ENCODE results near the gene ALG8. TPM values are rescaled to one million over a fixed set of nuclear protein-coding genes. Genes with fewer than 3 reads are reported as not detected.

The ALG8 gene
- total RNA-seq, 4 donors from 2014 or later = 12.7 to 83.3 (median 21.4) TPM

GRCh38 chr11:78072455-78072854, 67.0 kb downstream of the ALG8 start:
- H3K4me1 ChIP-seq = peaks cover 0 to 16% (median under 1%) of the 10 kb centered on the region in 4 donors
- TF ChIP-seq POLR2A (IDR thresholded peaks at IDR 0.05) = no peak
- no peak for TF ChIP-seq CTCF (IDR thresholded peaks at IDR 0.05)
- no peak overlapping the region for H3K27ac ChIP-seq
- DNase-seq = no peak
- no peaks in the 10 kb centered on the region for H3K27me3 ChIP-seq
- no peaks in the 10 kb centered on the region for H3K9me3 ChIP-seq
- peaks cover 0 to 46% (median 0%) of the 10 kb centered on the region in 3 donors for H3K36me3 ChIP-seq
- no peak overlapping the region for H3K4me3 ChIP-seq

GRCh38 chr11:78071717-78072116, 67.7 kb downstream of the ALG8 start:
- no peak overlapping the region for H3K27ac ChIP-seq
- peaks cover 0 to 8% (median 0%) of the 10 kb centered on the region in 4 donors for H3K4me1 ChIP-seq
- no peak for DNase-seq
- no peaks in the 10 kb centered on the region for H3K9me3 ChIP-seq
- H3K4me3 ChIP-seq = no peak overlapping the region
- H3K36me3 ChIP-seq = peaks cover 0 to 49% (median 0%) of the 10 kb centered on the region in 3 donors
- no peak for TF ChIP-seq CTCF (IDR thresholded peaks at IDR 0.05)
- no peak for TF ChIP-seq POLR2A (IDR thresholded peaks at IDR 0.05)
- no peaks in the 10 kb centered on the region for H3K27me3 ChIP-seq

GRCh38 chr11:78070621-78071020, 68.8 kb downstream of the ALG8 start:
- H3K9me3 ChIP-seq = no peaks in the 10 kb centered on the region
- no peak for DNase-seq
- H3K27ac ChIP-seq = no peak overlapping the region
- no peak for TF ChIP-seq POLR2A (IDR thresholded peaks at IDR 0.05)
- TF ChIP-seq CTCF (IDR thresholded peaks at IDR 0.05) = no peak
- no peak overlapping the region for H3K4me3 ChIP-seq
- H3K4me1 ChIP-seq = peaks cover 0 to 3% (median 0%) of the 10 kb centered on the region in 4 donors
- no peaks in the 10 kb centered on the region for H3K27me3 ChIP-seq
- peaks cover 0 to 49% (median 0%) of the 10 kb centered on the region in 3 donors for H3K36me3 ChIP-seq

GRCh38 chr11:78069465-78069864, 70.0 kb downstream of the ALG8 start:
- no peak for DNase-seq
- Histone ChIP-seq H3K9me3 (no peaks in the 10 kb centered on the region), H3K27me3 (no peaks in the 10 kb centered on the region), H3K4me3 (no peak overlapping the region), H3K36me3 (peaks cover 0 to 49% (median 0%) of the 10 kb centered on the region in 3 donors), H3K27ac (no peak overlapping the region), H3K4me1 (no peaks in the 10 kb centered on the region)
- TF ChIP-seq POLR2A (IDR thresholded peaks at IDR 0.05) (no peak), CTCF (IDR thresholded peaks at IDR 0.05) (no peak)

- H3K9me3 ChIP-seq = no peaks in the 10 kb centered on the region
- no peak overlapping the region for H3K27ac ChIP-seq
- no peak for DNase-seq
- H3K4me3 ChIP-seq = no peak overlapping the region
- H3K36me3 ChIP-seq = peaks cover 0 to 49% (median 0%) of the 10 kb centered on the region in 3 donors
- H3K4me1 ChIP-seq = no peaks in the 10 kb centered on the region
- TF ChIP-seq POLR2A (IDR thresholded peaks at IDR 0.05) = no peak
- no peak for TF ChIP-seq CTCF (IDR thresholded peaks at IDR 0.05)
- H3K27me3 ChIP-seq = no peaks in the 10 kb centered on the region
Observed at GRCh38 chr11:78067704-78068103, 71.7 kb downstream of the ALG8 start.

- Histone ChIP-seq H3K4me1 (no peaks in the 10 kb centered on the region), H3K4me3 (no peak overlapping the region), H3K36me3 (peaks cover 0 to 37% (median 0%) of the 10 kb centered on the region in 3 donors), H3K27ac (no peak overlapping the region), H3K27me3 (no peaks in the 10 kb centered on the region), H3K9me3 (no peaks in the 10 kb centered on the region)
- TF ChIP-seq CTCF (IDR thresholded peaks at IDR 0.05) = no peak
- TF ChIP-seq POLR2A (IDR thresholded peaks at IDR 0.05) = no peak
- DNase-seq = no peak
Observed at GRCh38 chr11:78066471-78066870, 73.0 kb downstream of the ALG8 start.
